A673 (cell line): ENCODE data around the gene SARS2.

Experiments
- EZH2 ChIP-seq: fragments of 200-600 bp; sonication (generic); IDR thresholded peaks from 2 replicates; pipeline ENCODE4 v1.6.1; 2017; ENCODE audit warnings: borderline replicate concordance, low read depth, mild to moderate bottlenecking, mixed read lengths, antibody characterized with exemption, low read length; ENCODE audit not compliant: poor library complexity, severe bottlenecking
- TF ChIP-seq, protein P1 (sequence below): fragments of 300-800, 200-600 bp; sonication (generic); conservative IDR thresholded peaks from 2 replicates; pipeline ENCODE4 v1.5.1; 2017; ENCODE audit warnings: low read depth, mild to moderate bottlenecking, antibody characterized with exemption, low read length, moderate library complexity, mixed read lengths

DNA sequence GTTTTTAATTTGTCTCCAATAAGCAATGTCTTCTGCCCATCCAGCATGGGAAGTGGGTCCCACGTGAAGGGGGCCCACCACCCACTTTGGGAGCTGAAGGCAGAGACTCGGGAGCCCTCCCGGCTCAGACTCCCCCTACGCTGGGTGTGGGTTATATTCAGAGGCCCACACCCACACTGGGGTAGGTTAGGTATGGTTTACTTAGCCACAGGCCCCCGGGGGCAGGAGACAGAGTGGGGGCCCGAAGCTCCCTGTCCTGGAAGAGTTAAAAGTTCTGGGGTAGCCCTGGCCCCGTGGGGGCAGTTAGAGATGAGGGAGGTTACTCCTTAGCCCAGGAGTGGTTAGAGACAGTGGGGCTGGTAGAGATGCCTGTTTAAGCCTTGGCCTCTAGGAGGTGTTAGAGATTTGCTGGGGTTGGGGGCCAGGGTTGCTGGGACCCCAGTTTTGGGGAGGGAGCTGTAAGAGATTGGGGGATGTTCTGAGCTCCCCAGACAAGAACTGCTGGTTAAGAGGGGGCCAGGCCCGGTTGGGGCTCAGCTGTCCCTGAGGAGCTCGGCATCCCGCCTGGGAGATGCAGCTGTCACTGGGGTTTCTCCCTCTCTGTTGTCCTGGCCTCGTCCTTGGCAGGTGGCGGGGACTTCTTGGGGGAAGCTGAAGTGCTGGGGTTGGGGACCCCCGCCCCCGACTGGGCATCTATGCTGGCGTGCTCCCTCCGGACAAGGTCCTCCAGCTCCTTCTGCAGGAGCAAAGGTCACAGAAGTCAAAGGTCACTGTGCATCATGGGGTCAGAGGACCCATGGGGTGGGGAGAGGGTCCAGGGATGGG lies 51.8 kb downstream of the SARS2 start:
- TF ChIP-seq, protein P1, sequence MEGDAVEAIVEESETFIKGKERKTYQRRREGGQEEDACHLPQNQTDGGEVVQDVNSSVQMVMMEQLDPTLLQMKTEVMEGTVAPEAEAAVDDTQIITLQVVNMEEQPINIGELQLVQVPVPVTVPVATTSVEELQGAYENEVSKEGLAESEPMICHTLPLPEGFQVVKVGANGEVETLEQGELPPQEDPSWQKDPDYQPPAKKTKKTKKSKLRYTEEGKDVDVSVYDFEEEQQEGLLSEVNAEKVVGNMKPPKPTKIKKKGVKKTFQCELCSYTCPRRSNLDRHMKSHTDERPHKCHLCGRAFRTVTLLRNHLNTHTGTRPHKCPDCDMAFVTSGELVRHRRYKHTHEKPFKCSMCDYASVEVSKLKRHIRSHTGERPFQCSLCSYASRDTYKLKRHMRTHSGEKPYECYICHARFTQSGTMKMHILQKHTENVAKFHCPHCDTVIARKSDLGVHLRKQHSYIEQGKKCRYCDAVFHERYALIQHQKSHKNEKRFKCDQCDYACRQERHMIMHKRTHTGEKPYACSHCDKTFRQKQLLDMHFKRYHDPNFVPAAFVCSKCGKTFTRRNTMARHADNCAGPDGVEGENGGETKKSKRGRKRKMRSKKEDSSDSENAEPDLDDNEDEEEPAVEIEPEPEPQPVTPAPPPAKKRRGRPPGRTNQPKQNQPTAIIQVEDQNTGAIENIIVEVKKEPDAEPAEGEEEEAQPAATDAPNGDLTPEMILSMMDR: no peak
- no peak for TF ChIP-seq EZH2
